H9 (cell line): ENCODE results near the gene HELT. TPM values are rescaled to one million over a fixed set of nuclear protein-coding genes. Genes with fewer than 3 reads are reported as not detected.

Source experiments
- DNase-seq: peaks from one replicate; pipeline ENCODE4 v3.0.0-alpha.2; 2017
- H2AFZ ChIP-seq: one replicate; pipeline ENCODE4 v1.6.1; 2013; ENCODE audit warnings: mild to moderate bottlenecking, low read length, control low read depth, moderate library complexity
- H2AK5ac ChIP-seq: 2 replicates; pipeline ENCODE4 v1.6.1; 2013; ENCODE audit warnings: low read length, control low read depth, mixed read lengths; ENCODE audit not compliant: insufficient read length
- H2BK120ac ChIP-seq: one replicate; pipeline ENCODE4 v1.6.1; 2013; ENCODE audit warnings: low read depth, mild to moderate bottlenecking, low read length, control low read depth, inconsistent platforms; ENCODE audit not compliant: poor library complexity, severe bottlenecking
- H2BK12ac ChIP-seq: 2 replicates; pipeline ENCODE4 v1.6.1; 2013; ENCODE audit warnings: low read length, control low read depth, mixed read lengths, low read depth; ENCODE audit not compliant: insufficient read length
- H2BK15ac ChIP-seq: 2 replicates; pipeline ENCODE4 v1.6.1; 2013; ENCODE audit warnings: low read depth, low read length, control low read depth
- H2BK20ac ChIP-seq: one replicate; pipeline ENCODE4 v1.6.1; 2013; ENCODE audit warnings: low read depth, mild to moderate bottlenecking, low read length, control low read depth, inconsistent platforms; ENCODE audit not compliant: poor library complexity, severe bottlenecking
- H2BK5ac ChIP-seq: 2 replicates; pipeline ENCODE4 v1.6.1; 2013; ENCODE audit warnings: low read length, control low read depth, mixed read lengths; ENCODE audit not compliant: insufficient read length
- H3K14ac ChIP-seq: 2 replicates; pipeline ENCODE4 v1.6.1; 2013; ENCODE audit warnings: low read length, control low read depth; ENCODE audit not compliant: insufficient read depth
- H3K18ac ChIP-seq: 2 replicates; pipeline ENCODE4 v1.6.1; 2013; ENCODE audit warnings: low read depth, mild to moderate bottlenecking, mixed read lengths, low read length, control low read depth; ENCODE audit not compliant: insufficient read length
- H3K23ac ChIP-seq: 2 replicates; pipeline ENCODE4 v1.6.1; 2013; ENCODE audit warnings: low read length, control low read depth, mixed read lengths, low read depth; ENCODE audit not compliant: insufficient read length
- H3K23me2 ChIP-seq: 2 replicates; pipeline ENCODE4 v1.6.1; 2013; ENCODE audit warnings: low read depth, mild to moderate bottlenecking, mixed read lengths, low read length, control low read depth; ENCODE audit not compliant: insufficient read length, poor library complexity, severe bottlenecking
- H3K27ac ChIP-seq: 2 replicates; pipeline ENCODE4 v1.5.1; 2013; ENCODE audit warnings: low read length, control low read depth, mixed read lengths, low read depth; ENCODE audit not compliant: insufficient read length
- H3K27me3 ChIP-seq: 2 replicates; pipeline ENCODE4 v1.6.1; 2013; ENCODE audit warnings: low read length, control low read depth, inconsistent platforms; ENCODE audit not compliant: insufficient read depth
- H3K4ac ChIP-seq: 2 replicates; pipeline ENCODE4 v1.6.1; 2013; ENCODE audit warnings: low read depth, mild to moderate bottlenecking, control low read depth, inconsistent platforms, low read length, moderate library complexity
- H3K4me1 ChIP-seq: 2 replicates; pipeline ENCODE4 v1.6.1; 2013; ENCODE audit warnings: low read length, control low read depth, inconsistent platforms; ENCODE audit not compliant: insufficient read depth
- H3K4me2 ChIP-seq: 2 replicates; pipeline ENCODE4 v1.6.1; 2013; ENCODE audit warnings: low read length, control low read depth, mixed read lengths; ENCODE audit not compliant: insufficient read length, insufficient read depth
- H3K56ac ChIP-seq: 2 replicates; pipeline ENCODE4 v1.6.1; 2013; ENCODE audit warnings: low read depth, mild to moderate bottlenecking, mixed read lengths, low read length, control low read depth; ENCODE audit not compliant: insufficient read length
- H3K79me1 ChIP-seq: 2 replicates; pipeline ENCODE4 v1.6.1; 2013; ENCODE audit warnings: low read depth, mild to moderate bottlenecking, moderate library complexity, low read length, control low read depth, inconsistent platforms; ENCODE audit not compliant: insufficient read depth, poor library complexity, severe bottlenecking
- H3K79me2 ChIP-seq: 2 replicates; pipeline ENCODE4 v1.6.1; 2013; ENCODE audit warnings: low read length, control low read depth, inconsistent platforms; ENCODE audit not compliant: insufficient read depth
- H3K9ac ChIP-seq: 2 replicates; pipeline ENCODE4 v1.6.1; 2013; ENCODE audit warnings: low read length, control low read depth, mixed read lengths; ENCODE audit not compliant: insufficient read length; ENCODE audit errors: extremely low read depth
- H3K9me3 ChIP-seq: one replicate; pipeline ENCODE4 v1.6.1; 2013; ENCODE audit warnings: low read depth, low read length, inconsistent platforms; ENCODE audit not compliant: control insufficient read depth
- H3T11ph ChIP-seq: one replicate; pipeline ENCODE4 v1.6.1; 2013; ENCODE audit warnings: mild to moderate bottlenecking, low read length, control low read depth, inconsistent platforms
- H4K20me1 ChIP-seq: one replicate; pipeline ENCODE4 v1.6.1; 2013; ENCODE audit not compliant: control insufficient read depth, insufficient read length, insufficient read depth
- H4K5ac ChIP-seq: 2 replicates; pipeline ENCODE4 v1.6.1; 2013; ENCODE audit warnings: low read depth, mild to moderate bottlenecking, mixed read lengths, low read length, control low read depth; ENCODE audit not compliant: insufficient read length
- H4K8ac ChIP-seq: replicated peaks from 2 replicates; pipeline ENCODE4 v1.6.1; 2013; ENCODE audit warnings: low read length, control low read depth, mixed read lengths, low read depth; ENCODE audit not compliant: insufficient read length
- H4K91ac ChIP-seq: 2 replicates; pipeline ENCODE4 v1.6.1; 2013; ENCODE audit warnings: low read depth, mild to moderate bottlenecking, moderate library complexity, mixed read lengths, low read length, control low read depth; ENCODE audit not compliant: insufficient read length
- H3K27ac Mint-ChIP-seq, 3 experiments: 2 replicates in 2 of 3; 3 replicates in 1 of 3; pipeline ENCODE4 v1.8.0; 2020 to 2021; ENCODE audit warnings: mixed read lengths in 3 of 3, mild to moderate bottlenecking in 1 of 3, moderate library complexity in 1 of 3
- H3K27me3 Mint-ChIP-seq: 2 replicates; pipeline ENCODE4 v1.8.0; 2021; ENCODE audit warnings: low read depth, mild to moderate bottlenecking, moderate library complexity, mixed read lengths
- H3K36me3 Mint-ChIP-seq, 3 experiments: 2 replicates in 2 of 3; 3 replicates in 1 of 3; pipeline ENCODE4 v1.8.0; 2020 to 2021; ENCODE audit warnings: low read depth in 3 of 3, mixed read lengths in 3 of 3; ENCODE audit not compliant: insufficient read depth in 1 of 3
- H3K4me1 Mint-ChIP-seq, 2 experiments: 2 replicates each; pipeline ENCODE4 v1.8.0; 2020; ENCODE audit warnings: mixed read lengths in 2 of 2
- H3K4me3 Mint-ChIP-seq, 2 experiments: 2 replicates in 1 of 2; 3 replicates in 1 of 2; pipeline ENCODE4 v1.8.0; 2020 to 2021; ENCODE audit warnings: mild to moderate bottlenecking in 2 of 2, mixed read lengths in 2 of 2, moderate library complexity in 1 of 2
- H3K9me3 Mint-ChIP-seq, 2 experiments: 2 replicates in 1 of 2; 3 replicates in 1 of 2; pipeline ENCODE4 v1.8.0; 2020; ENCODE audit warnings: mild to moderate bottlenecking in 2 of 2, mixed read lengths in 2 of 2, moderate library complexity in 1 of 2
- WGBS: extraction: QIAGEN DNeasy Blood & Tissue Kit; methylation state at CpG from one replicate; pipeline ENCODE4 v1.1.7; 2013; ENCODE audit warnings: missing lambda C conversion rate, low lambda C conversion rate, mixed read lengths; ENCODE audit not compliant: insufficient read length; ENCODE audit errors: extremely low coverage; 5-methylcytosine and 5-hydroxymethylcytosine counted together
- total RNA-seq: library from RNA; stranded (reverse); gene quantifications from 2 replicates; pipeline ENCODE4 v1.2.1, GENCODE V29; 2021
- TF ChIP-seq, protein P1 (sequence below): fragments of 200-600 bp; sonication (generic); conservative IDR thresholded peaks from 3 replicates; pipeline ENCODE4 v1.8.0; 2021; ENCODE audit warnings: antibody characterized with exemption, mild to moderate bottlenecking

Gene HELT
- total RNA-seq, 1 experiment from 2014 or later, result not detected

DNA sequence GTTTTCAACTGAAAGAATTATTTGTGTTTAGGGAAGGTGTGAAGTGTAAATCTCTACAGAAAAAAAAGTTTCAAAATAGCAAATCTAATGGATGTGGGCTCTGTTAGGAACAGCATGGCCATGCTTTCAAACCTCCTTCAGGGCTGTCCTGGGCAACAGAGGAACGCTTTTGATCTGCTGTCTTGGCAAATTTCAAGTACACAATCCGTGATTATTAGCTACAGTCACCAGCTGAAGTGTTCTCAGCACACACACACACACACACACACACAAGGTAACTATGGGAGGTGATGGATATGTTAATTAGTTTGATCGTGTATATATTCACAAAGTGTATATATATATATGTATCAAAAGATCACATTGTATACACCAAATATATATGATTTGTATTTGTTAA lies 40.5 kb upstream of the HELT start:
- DNase-seq, result no peak
- Histone ChIP-seq H3K4ac (no peak overlapping the region), H2BK15ac (no peak overlapping the region), H2AFZ (no peak overlapping the region), H2BK20ac (no peak overlapping the region), H2BK5ac (no peak overlapping the region), H3K14ac (no peak overlapping the region), H4K91ac (no peak overlapping the region), H2AK5ac (no peak overlapping the region), H2BK120ac (no peak overlapping the region), H3K23me2 (no peaks in the 10 kb centered on the region), H4K5ac (no peak overlapping the region), H3K56ac (no peak overlapping the region), H3K9ac (no peak overlapping the region), H3K27me3 (no peaks in the 10 kb centered on the region), H3K79me2 (no peaks in the 10 kb centered on the region), H3K27ac (no peak overlapping the region), H3T11ph (no peak overlapping the region), H2BK12ac (no peak overlapping the region), H3K4me2 (no peak overlapping the region), H3K18ac (no peak overlapping the region), H3K4me1 (no peaks in the 10 kb centered on the region), H3K79me1 (no peaks in the 10 kb centered on the region), H4K20me1 (no peaks in the 10 kb centered on the region), H4K8ac (no peak overlapping the region), H3K9me3 (no peaks in the 10 kb centered on the region), H3K23ac (no peak overlapping the region)
- H3K36me3 Mint-ChIP-seq, result no peaks in the 10 kb centered on the region; a peak in 1 of 7 replicates
- peaks cover under 1% of the 10 kb centered on the region; the same call in 1 of the 2 replicates for H3K27me3 Mint-ChIP-seq
- no CpG with 5 or more reads among the region's 3 CpGs for WGBS
- H3K4me1 Mint-ChIP-seq, result no peaks in the 10 kb centered on the region
- peaks cover 0 to under 1% of the 10 kb centered on the region in 2 experiments; a peak in 1 of 5 replicates for H3K9me3 Mint-ChIP-seq
- TF ChIP-seq, protein P1, sequence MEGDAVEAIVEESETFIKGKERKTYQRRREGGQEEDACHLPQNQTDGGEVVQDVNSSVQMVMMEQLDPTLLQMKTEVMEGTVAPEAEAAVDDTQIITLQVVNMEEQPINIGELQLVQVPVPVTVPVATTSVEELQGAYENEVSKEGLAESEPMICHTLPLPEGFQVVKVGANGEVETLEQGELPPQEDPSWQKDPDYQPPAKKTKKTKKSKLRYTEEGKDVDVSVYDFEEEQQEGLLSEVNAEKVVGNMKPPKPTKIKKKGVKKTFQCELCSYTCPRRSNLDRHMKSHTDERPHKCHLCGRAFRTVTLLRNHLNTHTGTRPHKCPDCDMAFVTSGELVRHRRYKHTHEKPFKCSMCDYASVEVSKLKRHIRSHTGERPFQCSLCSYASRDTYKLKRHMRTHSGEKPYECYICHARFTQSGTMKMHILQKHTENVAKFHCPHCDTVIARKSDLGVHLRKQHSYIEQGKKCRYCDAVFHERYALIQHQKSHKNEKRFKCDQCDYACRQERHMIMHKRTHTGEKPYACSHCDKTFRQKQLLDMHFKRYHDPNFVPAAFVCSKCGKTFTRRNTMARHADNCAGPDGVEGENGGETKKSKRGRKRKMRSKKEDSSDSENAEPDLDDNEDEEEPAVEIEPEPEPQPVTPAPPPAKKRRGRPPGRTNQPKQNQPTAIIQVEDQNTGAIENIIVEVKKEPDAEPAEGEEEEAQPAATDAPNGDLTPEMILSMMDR, result no peak
- H3K27ac Mint-ChIP-seq, result no peak overlapping the region
- no peak overlapping the region for H3K4me3 Mint-ChIP-seq
